CD4-positive, alpha-beta T cell treated with Interferon gamma for 1 hour (primary cell): ENCODE results near the gene BCL7A.
A peak's percentile ranks its signal among the peaks of the same experiment; 100 is the strongest.
"Not testable (repeated sequence)": the region's sequence is repeated elsewhere in the genome, so short reads cannot be mapped to it uniquely, and the experiment has no call there.

Source experiments
- DNase-seq: peaks from one replicate; pipeline ENCODE4 v3.0.0-alpha.2; 2020

The BCL7A gene

GRCh38 chr12:122056406-122056805 is 34.7 kb downstream of the BCL7A start:
- not testable (repeated sequence) for DNase-seq

GRCh38 chr12:122057007-122057735 is 35.5 kb downstream of the BCL7A start:
- DNase-seq, result no peak

- no peak for DNase-seq
These were observed 36.1 kb downstream of the BCL7A start for GRCh38 chr12:122057769-122058168.

DNA sequence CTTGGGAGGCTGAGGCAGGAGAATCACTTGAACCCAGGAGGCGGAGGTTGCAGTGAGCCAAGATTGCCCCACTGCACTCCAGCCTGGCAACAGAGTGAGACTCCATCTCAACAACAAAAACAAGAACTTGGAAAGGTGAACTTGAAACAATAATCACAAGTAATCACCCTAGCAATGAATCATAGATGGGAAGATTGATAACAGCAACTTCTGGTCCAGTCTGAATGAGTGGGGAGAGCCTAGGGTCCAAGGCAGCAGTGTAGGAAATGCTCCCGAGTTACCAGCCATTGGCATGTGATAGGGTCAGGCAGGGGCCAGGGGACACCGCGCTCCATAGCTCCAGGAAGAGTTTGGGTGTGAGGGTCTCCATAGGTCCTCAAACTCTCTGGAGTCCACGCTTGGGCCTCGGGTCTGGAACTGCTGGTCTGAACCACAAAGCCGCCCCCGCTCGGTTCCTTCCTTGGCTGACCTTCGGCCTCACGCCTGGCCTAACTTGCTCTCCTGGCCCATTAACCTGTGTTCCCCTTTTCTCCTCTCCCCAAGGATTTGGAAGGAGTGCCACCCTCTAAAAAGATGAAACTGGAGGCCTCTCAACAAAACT is 37.0 kb downstream of the BCL7A start:
- DNase-seq, result no peak

DNA sequence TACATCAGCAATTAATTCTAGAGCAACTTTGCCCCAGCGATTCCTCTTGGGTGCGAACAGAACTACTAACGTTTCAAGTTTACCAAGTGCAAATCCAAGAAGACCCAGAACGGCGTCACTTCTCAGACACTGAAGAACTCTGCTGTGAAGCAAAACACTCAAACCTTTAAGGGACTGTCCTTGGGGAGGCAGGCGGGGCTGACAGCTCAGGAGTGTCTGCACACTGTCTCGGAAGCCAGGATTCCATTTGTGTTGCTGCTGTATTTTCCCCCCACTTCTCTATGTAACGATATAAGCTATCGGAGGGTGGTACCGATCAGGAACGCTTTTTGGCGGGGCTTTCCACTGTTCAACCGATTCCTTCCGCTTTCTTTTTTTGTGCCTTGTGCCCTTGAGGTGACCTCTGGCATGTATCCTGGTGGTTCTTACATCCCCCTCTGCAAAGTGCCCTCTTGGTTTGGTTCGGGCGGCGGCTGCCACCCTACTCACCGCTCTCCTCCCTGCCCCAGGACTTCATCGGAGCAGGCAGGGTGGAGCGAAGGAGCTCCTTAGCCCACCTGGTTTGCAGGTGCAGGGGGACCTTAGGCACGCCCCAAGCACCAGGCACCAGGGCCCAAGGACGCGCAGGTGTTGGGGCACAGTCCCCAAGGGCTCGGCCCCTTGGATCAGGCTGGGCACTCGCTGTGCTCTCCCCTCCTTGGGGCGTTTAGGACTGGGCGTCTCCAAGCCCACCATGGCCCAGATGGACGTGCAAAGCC is 37.7 kb downstream of the BCL7A start:
- no peak for DNase-seq

DNA sequence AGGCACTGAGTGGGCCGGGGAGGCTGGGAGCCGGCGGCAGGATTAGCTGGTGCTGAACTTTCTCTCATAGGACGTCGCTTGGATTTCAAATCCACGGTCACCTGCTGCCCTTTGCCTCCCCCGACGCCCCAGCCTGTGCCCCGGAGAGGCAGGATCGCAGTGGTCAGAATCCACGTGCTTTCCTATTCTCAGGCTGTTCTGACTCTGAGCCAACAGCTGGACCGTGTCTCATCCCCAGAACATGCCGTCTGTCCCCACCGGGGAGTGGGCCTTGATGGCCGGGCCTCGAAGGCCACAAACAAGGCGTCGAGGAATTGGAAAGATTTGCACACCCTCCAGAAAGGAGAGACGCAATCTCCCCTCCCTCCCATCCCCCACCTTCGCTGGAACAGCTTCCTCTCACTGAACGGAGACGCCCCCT is 38.4 kb downstream of the BCL7A start:
- no peak for DNase-seq

- DNase-seq, result no peak
These were observed 39.6 kb downstream of the BCL7A start for GRCh38 chr12:122061253-122061652.

DNA sequence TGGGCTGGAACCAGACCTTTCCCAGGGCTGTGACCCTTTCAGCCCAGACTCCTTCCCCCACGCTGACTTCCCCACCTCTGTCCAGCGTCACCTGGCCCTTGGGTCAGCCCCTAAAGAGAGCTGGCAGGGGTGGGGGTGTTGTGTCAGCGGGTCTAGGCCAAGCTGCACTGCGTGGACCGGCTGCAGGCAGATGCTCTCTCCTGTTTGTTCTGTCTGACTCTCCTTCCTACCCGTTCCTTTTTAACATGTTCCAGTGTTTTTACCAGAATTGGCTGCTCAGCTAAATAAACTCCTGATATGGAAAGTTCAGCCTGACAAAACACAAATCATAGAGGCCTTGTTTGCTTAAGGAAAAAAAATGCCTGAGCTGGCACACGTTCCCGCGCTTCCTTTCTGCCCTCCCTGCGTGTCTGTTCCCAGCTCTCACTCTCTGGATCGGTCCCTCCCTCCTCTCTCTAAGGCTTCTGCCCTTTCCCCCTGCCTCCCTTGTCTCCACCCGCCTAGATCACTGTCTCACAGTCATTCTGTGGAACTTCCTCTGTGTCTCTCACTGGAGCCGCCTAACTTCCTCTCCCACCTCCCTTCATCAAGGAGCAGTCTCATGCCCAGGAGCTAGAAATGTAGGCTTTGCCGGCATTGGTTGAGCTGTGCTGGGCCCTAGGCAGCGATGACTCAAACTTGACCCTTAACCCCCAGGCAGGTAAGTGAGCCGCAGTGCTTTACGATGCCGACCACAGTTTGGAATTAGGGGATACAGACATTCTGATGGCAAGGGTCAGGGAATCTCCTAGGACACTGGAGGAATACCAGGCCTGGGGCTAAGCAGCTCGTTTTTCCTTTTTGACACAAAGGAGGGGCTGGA is 41.4 kb downstream of the BCL7A start:
- peak; percentile 23 for DNase-seq

DNA sequence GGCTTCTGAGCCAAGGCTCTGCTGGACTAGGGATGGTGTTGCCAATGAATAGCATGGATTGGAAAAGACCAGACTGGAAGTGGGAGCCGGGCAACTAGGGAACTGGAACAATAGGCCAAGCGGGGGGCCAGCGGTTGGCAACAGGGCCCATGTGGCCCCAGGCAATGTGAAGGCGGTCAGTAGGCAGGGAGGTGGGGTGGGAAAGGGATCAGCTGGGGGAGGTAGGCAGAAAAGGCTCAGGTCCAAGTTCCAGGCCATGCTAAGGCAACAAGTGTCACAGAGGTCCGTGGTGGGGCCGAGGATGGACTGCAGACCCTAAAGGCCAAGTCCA is 42.0 kb downstream of the BCL7A start:
- no peak for DNase-seq

- peak; percentile 46 for DNase-seq
These were observed 42.5 kb downstream of the BCL7A start for GRCh38 chr12:122064025-122064777.

DNA sequence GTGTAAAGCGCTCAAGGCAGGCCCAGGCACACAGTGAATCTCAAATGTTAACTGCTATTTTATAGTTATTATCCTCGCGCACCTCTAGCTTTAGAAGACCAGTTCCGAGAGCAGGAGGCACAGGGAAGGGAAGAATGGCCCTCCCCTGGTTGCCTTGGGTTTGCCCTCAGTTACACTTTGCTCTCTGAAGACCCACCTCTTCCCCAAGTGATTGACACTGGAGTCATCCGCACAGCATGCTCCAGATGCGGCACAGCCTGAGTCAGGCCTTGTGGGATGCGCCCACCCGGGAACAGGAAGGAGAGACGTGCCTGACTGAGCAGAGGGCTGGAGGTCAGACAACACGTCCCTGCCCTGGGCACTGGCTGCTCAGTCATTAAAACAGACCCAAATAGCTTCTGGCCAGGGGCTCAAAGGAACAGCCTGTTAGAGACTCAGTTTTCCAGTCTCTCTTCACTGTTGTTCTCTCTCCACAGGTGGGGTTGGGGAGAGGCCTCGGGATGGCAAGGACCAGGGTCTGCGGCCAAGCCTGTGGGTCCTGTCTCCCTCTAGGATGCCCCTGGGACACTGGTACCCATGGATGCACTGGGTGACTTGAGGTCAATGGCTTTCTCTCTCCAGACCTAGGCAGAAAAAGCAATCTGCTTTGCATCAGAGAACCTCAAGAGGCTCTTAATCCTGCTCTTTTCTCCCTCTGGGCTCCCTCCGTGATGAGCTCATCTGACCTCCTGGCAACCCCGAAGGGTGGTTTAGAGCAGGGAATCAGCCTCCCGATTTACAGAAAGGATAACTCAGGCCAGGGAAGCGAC is 43.3 kb downstream of the BCL7A start:
- no peak for DNase-seq

DNA sequence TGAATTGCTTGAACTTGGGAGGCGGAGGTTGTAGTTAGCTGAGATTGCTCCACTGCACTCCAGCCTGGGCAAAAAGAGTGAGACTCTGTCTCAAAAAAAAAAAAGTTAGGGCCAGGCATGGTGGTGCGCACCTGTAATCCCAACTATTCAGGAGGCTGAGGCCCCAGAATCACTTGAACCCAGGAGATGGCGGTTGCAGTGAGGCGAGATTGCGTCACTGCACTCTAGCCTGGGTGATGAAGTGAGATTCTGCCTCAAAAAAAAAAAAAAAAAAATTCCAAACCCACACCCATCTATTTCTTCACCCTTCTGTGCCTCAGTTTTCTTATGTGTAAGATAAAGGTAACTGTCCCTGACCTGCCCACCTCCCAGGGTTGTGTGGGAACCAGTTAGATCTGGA is 45.9 kb downstream of the BCL7A start:
- no peak for DNase-seq

GRCh38 chr12:122067966-122068365 is 46.3 kb downstream of the BCL7A start:
- peak; percentile 46 for DNase-seq

- DNase-seq, result no peak
These were observed 50.6 kb downstream of the BCL7A start for GRCh38 chr12:122072031-122072970.

GRCh38 chr12:122073815-122074214 is 52.1 kb downstream of the BCL7A start:
- DNase-seq, result no peak

DNA sequence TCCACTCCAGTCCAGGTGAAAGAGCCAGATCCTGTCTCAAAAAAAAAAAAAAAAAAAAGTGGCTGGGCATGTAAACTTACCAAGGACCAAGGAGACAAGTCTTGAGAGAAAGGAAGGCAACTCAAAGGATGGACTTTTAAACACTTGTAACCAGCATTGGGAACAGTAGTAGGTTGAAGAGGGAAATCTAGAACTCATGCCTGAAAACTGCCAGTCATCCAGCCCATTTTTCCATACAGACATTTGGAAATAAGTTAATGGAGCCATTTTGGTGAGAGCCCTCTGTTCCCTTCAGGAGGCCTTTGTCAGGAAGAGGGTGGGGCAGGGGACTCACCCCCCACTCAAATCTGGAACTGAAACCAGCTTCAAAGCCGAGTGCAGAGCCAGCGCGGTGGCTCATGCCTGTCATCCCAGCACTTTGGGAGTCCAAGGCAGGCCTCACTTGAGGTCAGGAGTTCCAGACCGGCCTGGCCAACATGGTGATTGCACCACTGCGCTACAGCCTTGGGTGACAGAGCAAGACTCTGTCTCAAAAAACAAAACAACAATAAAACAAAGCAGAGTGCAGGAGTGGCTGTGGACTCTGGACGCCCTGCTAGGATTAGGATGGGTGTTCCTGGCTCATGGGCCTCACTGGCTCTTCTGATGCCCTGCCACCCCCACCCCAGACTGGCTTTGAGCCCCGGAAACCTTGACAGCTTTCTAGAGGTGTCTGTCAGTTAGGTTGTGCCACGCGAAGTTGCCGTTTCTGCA is 55.2 kb downstream of the BCL7A start:
- DNase-seq, result peak; percentile 42

- peak; percentile 89 for DNase-seq
These were observed 56.7 kb downstream of the BCL7A start, which contains the start of gene MLXIP for GRCh38 chr12:122078141-122079032. MLXIP (plus strand) TSS chr12:122078756; CDS start chr12:122078854, 98 bp downstream.

DNA sequence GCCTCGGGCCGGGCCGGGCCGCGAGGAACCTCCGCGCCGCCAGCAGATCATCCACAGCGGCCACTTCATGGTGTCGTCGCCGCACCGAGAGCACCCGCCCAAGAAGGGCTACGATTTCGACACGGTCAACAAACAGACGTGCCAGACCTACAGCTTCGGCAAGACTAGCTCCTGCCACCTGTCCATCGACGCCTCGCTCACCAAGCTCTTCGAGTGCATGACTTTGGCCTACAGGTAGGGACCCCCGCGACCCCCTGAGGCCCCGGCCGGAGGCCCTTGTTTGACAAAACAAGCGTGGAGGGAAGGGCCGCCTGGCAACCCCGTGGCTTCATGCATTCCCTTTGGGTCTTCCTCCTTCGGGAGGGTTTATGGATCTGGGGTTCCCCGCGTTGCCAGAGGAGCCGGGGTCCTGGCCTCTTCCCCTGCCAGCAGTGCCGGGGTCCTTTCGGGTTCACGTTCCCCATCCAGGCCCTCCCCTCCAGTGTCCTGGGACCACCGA is 57.4 kb downstream of the BCL7A start:
- DNase-seq, result no peak
